Measurements from ENCODE around the gene ZNF597.

ZNF597 gene

DNA sequence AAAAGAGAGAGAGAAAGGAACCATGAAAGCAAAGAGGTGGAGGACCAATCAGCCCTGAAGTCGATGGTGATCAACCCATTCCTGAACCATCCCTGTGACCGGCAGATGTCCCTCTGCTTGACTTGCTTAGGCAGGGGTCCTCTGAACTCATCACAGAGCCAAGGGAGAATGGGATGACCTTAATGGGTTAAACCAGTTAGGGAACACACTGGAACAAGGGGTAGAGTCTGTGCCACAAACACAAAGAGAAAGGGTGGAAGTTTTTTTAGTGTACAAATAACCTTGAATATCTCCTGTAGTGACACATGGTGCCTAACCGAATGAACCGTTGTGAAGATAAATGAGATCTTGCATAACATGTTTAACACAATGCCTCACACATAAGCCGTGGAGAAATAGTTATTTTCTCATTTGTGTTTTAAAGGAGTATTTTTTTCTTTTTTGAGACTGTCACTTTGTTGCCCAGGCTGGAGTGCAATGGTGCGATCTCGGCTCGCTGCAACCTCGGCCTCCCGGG lies 11.4 kb upstream of the ZNF597 start:
- DNase-seq (ENCODE audit: low read depth in 2 of 2) = no peak

DNA sequence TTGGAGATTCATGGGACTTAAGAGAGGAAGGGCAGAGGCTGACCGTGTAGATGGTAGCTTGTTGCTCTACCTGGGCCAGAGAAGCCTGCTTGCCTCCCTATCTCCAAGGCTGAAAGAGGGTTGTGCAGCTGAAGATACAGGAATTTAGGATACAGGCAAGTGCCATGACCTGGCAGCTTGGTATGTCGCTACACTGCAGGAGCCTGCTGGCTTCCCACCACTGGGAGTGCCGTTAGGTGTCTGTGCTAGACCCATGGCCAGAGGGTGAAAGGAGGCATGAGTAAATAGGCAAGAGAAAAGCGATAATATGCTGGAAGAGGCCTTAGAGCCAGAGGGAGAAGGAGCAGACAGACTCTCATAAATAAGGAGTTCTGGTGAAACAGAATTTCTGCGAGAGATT lies 10.8 kb upstream of the ZNF597 start:
- no peak for DNase-seq (ENCODE audit: low read depth in 2 of 2)

GRCh38 chr16:3444032-3444388 lies 706 bp upstream of the ZNF597 start:
- no peak for DNase-seq (ENCODE audit: low read depth in 2 of 2)

DNA sequence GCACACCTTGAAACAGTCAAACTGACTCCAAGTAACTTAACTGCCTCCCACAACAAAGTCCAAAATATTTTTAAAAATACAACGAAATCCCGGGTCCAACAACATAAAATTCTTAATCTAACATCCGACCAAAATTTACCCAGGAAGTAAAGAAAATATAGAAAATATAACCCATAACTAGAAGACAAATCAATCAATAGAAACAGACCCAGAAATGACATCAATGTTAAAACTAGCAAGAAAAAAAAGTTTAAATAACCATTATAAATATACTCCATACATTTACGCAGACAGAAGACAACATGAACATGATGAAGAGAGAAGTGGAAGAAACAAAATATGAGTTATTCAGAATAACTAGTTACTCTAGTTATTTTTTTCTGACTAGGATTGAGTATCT lies 3.7 kb downstream of the ZNF597 start:
- no peak for DNase-seq (ENCODE audit: low read depth in 2 of 2)

DNA sequence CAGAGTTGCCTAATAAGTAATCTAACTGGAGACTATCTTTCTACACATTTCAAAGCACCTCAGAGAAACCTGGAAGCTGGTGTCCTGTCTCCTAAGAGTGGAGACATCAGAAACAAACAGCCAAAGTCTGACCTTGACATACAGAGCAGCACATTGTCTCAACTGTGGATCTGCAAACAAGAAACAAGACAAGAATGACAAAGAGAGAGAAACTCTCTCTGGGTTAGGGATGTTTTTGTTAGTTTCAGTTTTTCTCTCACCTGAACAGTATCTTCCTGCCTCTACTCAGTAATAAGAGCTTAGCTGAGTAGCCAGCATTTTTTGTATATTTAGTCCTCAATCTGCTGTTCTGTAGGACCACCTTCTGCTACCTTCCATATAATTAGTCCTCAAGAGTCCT lies 8.9 kb downstream of the ZNF597 start:
- no peak for DNase-seq (ENCODE audit: low read depth in 2 of 2)

GRCh38 chr16:3431779-3432219 lies 11.5 kb downstream of the ZNF597 start:
- DNase-seq (ENCODE audit: low read depth in 2 of 2) = peak; percentile 3 to 25

GRCh38 chr16:3413730-3414379 lies 29.4 kb downstream of the ZNF597 start:
- DNase-seq (ENCODE audit: low read depth in 2 of 2) = no peak

- no peak for DNase-seq (ENCODE audit: low read depth in 2 of 2)
Measured at GRCh38 chr16:3408561-3409197, 34.6 kb downstream of the ZNF597 start.

DNA sequence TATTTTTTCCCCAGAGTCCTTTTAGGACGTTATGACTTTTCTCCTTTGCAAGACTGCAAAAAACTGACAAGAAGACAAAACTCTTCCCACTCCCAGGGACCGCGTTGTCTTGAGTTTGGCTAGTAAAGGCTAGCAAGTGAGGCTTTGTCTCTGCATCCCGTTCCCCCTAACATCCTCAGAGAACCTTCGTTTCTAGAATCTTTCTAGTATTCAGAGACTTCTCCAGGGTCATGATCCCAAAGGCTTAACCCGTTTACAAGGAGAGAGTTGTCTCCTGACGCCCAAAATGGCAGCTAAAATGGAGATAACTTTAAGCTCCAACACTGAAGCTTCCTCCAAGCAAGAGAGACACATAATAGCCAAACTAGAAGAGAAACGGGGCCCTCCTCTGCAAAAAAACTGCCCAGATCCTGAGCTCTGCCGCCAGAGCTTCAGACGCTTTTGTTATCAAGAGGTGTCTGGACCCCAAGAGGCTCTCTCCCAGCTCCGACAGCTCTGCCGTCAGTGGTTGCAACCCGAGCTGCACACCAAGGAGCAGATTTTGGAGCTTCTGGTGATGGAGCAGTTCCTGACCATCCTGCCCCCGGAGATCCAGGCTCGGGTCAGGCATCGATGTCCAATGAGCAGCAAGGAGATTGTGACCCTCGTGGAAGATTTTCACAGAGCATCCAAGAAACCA lies 41.4 kb downstream of the ZNF597 start:
- no peak for DNase-seq (ENCODE audit: low read depth in 2 of 2)

- peak; percentile 97 for DNase-seq (ENCODE audit: low read depth in 2 of 2)
Measured at GRCh38 chr16:3400779-3401688, 42.3 kb downstream of the ZNF597 start, which contains the start of the genes ZNF174 and ZSCAN32. Gene ZNF174, plus strand, starts transcription at chr16:3401215. Its CDS starts 790 bp downstream, at chr16:3402005. Gene ZSCAN32, minus strand, starts transcription at chr16:3401004. Its CDS starts 3,447 bp downstream, at chr16:3397557.

GRCh38 chr16:3400446-3400778 lies 42.9 kb downstream of the ZNF597 start:
- peak in 1 of 2 donors; percentile 2 for DNase-seq (ENCODE audit: low read depth in 2 of 2)

- DNase-seq (ENCODE audit: low read depth in 2 of 2) = no peak
Measured at GRCh38 chr16:3389663-3390338, 53.5 kb downstream of the ZNF597 start.

DNA sequence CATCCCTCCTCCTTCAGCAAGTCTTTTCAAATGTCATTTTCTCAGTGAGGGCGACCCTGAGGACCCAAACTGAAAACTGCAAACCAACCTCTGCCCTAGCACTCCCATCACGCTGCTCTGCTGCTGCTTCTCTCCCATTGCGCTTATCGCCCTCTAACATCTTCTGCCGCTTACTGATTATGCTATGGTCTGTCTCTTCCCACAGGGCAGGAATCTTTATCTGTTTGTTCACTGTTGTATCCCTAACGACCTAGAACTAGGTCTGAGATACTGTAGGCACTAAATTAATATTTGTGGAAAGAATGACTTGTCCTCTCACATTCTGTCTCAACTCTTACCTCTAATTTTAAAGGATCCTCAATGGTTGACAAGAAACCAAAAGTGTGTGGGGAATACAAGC lies 55.0 kb downstream of the ZNF597 start:
- DNase-seq (ENCODE audit: low read depth in 2 of 2) = no peak

DNA sequence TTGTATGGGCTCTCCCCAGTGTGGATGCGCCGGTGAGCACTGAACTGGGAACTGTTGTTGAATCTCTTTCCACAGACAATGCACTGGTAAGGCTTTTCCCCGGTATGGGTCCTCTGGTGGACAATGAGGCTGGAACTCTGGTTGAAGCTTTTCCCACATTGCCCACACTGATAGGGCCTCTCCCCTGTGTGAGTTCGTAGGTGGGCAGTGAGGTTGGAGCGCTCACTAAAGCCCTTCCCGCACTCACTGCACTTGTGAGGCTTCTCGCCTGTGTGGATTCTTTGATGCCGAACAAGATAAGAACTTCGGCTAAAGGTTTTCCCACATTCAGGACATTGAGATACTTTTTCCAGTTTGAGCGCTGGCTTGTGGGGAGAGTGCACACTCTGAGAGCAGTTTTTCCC lies 60.3 kb downstream of the ZNF597 start:
- no peak for DNase-seq (ENCODE audit: low read depth in 2 of 2)
